Activated CD4-positive, alpha-beta T cell treated with anti-CD3 and anti-CD28 coated beads for 1 hour (primary cell): Measurements from ENCODE around the gene SYS1.

Experiments
- DNase-seq: peaks from one replicate; pipeline ENCODE4 v3.0.0-alpha.2; 2020

The SYS1 gene

DNA sequence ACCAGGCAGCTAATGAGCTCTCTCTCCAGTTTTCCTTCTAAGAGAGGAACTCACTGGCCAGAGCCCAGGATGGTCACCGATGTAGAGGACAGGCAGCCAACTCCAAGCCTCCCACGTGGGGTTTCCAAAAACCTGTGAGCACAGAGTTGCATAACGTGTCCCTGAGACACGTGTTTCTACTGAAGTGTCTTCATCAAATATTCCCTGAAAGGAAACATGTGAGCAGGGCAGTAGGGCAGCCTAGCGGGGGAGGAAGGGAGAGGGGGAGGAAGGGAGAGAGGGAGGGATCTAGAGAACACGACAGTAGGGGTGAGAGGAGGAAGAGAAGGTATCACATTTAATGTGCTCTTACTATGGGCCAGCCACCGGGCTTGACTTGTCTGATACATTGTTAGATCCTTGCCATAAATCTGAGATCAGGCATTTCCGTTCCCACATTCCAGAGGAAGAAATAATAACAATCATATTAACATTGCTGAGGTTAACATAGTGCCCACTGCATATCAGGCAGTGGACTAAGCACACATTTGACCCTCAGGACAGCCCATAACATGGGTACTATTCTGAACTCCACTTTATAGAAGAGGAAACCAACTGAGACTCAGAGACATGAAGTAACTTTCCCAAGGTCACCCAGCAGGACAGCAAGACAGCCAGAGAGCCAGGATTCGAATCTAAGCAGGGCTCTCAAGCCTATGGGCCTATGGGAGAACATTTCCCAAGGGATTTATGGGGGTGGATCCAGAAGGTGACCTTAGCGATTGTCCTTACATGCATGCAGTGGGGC lies 4.5 kb upstream of the SYS1 start:
- DNase-seq: no peak

DNA sequence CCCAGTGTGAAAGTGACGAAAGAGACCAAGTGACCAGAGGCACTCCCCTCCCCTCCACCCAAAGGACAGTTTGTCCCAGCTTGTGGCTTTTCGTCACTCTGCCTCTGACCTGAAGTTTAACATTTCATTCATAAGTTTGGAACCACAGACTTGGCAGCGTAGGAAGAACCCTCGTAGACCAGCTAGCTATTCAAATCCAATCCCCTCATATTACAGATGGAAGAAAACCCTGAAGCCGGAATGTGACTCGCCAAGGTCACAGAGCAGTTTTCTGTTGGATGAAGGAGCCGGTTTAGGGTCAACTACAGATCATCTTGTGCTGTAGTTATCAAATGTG lies 3.9 kb upstream of the SYS1 start:
- no peak for DNase-seq

DNA sequence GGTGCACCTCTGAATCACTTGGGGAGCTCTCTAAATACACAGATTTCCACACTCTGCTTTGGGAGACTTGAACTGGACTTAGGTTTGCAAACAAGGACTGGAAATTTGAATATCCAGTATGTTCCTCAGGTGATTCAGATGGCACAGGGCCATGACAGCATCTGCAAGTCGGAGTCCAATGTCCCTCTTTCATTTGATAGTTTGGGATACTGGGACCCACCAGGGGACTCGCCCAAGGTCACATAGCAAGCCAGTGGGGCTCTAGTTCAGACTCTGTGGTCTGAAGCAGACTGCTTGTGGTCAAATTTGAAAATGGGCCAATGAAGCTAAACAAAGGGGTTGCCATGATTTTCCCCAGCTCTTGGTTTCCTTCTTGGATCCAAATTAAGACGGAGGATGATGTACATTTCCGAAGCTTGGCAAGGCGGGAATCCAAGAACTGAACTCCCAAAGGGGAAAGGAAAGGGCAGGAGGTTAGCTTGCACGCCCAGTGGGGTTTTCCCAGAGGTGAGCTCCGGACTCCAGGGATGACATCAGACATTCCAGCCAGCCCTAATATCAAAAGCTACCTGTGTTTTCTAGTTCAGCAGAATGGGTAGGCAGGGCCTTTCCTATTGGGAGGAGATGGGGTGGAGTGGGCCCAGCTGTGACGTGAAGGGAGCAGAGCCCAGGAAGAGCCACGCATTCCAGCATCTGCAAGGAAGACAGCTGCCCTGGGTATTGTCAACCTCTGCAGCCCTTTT lies 3.4 kb upstream of the SYS1 start:
- no peak for DNase-seq

DNA sequence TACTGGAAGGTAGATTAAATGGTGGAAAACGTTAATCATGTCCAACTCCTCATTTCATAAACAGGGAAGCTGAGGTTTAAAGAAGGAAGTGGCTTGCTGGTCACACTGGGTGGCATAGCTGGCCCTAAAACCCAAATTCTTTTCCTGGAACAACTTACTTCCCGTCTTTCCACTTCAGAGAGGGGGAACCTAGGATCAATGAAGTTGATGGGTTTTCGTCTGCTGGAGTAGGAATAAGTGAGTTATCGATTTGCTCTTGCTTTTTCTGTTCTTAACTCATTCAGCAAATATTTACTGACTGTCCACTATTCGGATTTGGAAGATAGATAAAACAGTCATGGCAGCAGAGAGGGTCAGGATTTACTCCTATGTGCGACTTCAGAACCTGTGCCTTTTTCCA lies 1.2 kb upstream of the SYS1 start:
- DNase-seq: no peak

DNA sequence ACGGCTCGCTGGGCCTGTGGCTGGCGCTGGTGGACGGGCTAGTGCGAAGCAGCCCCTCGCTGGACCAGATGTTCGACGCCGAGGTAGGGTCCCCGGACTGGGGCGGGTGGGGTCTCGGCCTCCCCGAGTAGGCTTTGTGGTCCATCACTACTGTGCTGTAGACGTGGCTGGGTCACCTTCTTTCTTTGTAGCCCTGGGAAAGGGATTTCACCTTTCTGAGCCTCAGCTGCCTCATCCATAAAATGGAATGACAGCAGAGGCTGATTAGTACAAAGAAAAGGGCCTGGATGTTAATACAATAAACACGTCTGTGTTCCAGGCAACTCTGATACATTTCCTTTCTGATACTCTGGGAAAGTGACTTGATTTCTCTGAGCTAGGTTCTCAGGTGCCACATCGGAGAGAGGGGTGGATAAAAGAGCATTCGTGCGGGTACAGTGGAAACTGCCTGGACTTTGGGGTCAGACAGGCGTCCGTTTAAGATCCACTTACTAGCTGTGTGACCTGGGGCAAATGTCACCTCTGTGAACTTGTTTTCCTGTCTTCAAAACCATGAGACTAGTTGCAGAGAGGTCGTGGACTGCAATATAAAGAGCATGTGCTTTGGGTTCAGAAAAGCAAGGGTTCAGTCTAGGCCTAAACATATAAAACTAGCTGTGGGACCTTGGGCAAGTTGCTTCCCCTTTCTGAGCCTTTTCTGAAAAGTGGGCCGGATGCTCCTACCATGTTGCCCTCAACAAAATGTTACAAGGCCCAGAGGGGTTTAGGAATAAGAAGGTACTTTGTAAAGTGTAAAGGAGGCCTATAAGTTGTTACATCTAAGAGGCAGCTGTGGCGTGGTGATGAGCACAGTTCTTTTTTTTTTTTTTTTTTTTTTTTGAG lies 896 bp downstream of the SYS1 start:
- DNase-seq: no peak

DNA sequence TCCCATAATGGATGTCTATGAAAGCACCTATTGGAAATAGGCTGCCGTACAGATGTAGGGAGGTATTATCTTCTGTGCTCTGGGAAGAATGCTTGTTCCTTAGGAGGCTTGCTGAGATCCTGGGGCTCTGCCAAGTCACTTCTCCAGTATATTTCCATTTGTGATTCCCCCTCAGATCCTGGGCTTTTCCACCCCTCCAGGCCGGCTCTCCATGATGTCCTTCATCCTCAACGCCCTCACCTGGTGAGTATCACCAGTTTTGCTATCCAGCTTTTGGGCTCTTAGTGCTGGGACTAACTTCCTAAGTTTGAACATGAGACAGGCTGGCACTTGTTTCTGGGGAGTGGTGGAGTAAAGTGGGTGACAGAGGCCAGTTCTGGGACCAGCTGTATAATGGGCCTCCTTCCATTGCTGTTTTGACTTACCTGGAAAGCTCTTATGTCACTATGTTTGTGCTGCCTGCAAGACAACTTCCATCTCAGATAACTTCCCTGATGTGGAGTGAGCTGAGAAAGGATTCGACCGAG lies 2.6 kb downstream of the SYS1 start:
- DNase-seq: no peak

DNA sequence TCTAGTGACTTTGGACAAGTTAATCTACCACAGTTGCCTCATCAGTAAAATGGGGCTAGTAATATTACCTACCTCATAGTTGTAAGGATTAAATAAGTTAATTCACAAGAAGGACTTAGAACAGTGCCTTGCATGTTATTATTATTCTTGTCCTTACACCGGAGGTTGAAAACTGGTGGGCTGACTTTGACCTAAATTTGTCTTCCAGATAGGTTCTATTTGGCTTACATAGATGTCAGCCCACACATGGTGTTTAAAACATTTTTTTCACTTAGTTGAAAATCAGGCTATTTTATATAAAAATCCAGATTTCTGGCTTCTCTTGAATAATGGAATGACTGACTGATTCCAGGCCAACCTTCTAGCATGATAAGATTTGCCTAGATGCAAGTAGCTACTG lies 3.2 kb downstream of the SYS1 start:
- no peak for DNase-seq

DNA sequence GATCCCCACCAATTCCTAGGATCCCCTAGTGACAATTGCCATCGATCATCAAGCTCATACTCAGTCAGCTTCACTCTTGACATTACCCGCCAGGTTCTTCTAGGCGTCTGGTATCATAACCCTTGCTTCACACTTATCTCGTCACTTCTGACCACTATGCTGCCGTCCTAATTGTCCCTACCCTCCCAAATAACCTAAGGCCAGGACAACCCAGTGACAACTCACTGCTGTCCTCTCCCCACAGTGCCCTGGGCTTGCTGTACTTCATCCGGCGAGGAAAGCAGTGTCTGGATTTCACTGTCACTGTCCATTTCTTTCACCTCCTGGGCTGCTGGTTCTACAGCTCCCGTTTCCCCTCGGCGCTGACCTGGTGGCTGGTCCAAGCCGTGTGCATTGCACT lies 3.7 kb downstream of the SYS1 start:
- DNase-seq: no peak

DNA sequence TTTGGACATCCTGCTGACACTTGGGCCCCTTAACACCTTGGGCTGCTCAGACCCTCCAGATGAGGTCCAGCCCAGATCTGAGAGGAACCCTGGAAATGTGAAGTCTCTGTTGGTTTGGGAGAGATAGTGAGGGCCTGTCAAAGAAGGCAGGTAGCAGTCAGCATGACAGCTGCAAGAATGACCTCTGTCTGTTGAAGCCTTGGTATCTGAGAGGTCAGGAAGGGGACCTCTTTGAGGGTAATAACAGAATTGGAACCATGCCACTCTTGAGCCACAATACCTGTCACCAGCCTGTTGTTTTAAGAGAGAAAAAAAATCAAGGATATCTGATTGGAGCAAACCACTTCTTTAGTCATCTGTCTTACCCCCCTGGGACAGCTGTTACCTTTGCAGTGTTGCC lies 4.2 kb downstream of the SYS1 start:
- no peak for DNase-seq

DNA sequence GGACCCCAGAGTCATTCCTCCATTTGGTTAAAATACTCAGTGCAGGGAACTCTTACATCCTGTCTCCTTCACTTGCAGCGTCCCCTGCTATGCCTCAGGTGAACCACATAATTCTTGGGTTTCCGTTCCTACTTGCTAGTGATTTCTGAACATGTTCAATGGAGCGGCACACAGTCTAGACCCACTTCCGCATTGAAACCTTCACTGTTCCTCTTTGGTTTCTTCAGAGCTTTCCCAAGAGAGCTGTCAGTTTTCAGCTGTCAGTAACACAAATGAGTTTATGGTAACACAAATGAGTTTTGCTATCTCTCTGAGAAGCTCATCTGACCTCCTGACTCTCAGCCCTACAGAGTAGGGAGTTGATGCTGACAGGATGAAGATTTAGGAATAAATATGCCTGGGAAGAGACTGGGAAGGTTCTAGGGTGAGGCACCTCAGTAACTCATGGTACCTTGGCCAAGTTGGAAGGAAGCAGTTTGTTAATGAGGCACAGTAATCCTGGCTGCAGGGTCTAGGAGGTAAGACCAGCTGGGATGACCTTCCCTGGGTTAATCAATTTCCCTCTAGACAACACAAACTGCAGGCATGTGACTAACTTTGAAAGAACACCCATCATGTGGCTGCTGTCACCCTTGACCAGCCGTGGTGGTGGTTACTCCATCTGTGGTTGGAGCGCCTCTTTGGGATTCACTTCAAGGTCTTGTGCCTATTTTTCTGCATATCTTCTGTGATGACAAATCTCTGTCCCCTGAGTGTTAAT lies 5.4 kb downstream of the SYS1 start:
- DNase-seq: no peak

DNA sequence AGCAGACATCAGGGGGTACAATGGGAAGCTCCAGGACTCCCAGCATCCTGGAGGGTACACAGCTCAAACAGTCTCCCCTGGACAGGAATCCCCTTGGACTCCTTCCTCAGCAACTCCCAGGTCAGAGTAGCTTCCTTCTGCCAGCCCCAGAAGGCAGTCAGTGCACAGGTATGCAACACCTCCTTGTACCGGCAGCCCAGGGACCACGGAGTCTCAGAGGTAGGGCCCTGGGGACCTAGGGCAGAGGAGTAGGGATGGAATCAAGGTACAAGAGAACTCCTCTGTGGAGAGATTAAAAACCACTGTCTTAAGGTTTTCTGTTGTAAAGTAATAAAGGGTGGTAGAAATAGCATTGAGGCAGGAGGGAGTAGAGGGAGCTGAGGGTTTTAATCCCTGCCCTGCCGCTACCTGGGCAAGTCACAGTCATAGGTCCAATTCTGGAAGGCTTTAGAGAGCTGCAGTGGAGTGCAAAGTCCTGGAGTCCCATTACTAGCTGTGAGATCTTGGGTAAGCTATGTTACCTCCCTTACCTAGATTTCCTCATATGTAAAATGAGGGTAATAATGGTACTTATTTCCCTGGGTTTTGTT lies 7.7 kb downstream of the SYS1 start:
- DNase-seq: no peak

DNA sequence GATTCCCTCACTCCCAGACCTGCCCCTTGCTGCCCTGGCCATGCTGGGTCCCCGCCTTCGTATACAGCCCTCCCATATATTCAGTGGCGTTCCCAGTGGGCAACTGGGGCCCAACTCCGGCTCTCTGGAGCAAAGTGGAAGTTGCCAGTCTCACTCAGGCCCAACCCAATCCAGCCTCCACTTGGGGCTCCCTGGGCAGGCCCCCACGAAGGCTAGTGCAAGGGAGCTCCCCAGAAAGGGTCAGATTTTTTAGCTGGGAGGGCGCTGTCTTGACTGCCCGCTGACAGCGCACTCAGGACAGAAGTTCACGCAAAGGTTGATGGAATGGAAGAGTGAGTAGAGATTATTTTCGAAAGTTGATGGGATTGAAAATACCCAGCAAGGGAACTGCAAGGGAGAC lies 9.3 kb downstream of the SYS1 start:
- DNase-seq: no peak

DNA sequence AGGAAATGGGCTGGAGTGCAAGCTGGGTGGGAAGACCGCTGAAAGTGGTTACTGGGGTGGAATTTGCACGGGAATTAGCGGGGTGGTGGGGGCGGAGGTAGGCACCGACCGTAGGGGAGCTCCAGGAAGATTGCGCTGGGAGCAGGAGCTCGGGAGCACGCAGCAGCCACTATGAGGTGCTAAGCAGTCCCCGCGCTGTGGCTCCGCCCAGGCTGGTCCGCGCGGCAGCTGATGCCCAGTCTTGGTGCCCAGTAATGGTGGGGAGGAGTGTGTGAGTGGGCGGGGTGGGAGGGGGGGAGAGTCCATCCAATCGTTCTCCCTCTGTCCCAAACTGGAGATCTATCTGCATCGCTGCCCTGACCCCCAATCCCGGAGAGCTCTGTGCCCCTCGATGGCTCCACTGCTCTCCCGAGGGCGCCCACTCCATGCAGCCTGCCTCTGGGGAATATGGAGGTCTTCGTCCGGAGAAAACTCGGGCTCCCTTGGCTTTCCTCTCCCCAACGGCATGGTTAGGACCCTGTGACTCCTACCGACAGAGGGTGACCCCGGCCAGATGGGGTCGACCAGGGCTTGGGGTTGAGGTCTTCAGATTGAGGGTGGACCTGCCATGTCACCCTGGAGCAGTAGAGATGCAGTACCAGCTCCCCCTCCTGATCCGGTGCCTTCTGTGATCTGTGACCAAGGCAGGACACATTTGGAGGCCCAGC lies 9.8 kb downstream of the SYS1 start:
- DNase-seq: no peak

DNA sequence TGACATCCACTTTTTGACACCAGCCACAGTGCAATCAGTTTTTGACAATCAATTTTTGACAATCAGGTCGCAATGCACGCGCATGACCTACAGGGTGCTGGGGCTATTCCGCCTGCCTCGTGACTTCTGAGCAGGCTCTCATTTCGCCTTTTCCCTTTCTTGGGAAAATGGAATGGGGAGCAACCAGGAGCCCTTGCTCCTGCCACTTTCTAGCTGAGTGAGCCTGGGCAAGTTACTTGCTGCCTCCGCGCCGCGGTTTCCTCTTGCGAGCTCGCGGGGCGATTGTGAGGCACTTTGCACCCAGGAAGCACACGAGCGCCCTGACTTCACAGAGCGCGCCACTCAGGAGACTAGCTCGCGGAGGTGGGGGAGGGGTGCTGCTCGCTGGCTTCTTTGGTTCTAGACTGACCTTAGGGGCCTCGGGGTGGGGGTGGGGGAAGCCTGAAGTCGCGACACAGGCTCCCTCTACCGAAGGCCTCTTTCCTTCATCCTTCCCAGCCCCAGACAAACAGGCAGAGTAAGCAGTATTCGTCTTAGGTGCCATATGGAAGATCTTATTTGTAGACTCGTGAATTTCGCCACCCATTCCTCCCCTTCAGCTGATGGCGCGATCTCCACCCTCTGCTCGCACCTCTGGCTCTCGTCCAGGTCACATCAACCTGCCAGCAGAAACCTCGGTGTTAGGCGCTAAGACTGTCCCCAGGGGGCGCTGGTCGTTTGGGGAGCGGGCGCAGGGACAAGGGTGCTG lies 10.6 kb downstream of the SYS1 start:
- peak; percentile 83 for DNase-seq

DNA sequence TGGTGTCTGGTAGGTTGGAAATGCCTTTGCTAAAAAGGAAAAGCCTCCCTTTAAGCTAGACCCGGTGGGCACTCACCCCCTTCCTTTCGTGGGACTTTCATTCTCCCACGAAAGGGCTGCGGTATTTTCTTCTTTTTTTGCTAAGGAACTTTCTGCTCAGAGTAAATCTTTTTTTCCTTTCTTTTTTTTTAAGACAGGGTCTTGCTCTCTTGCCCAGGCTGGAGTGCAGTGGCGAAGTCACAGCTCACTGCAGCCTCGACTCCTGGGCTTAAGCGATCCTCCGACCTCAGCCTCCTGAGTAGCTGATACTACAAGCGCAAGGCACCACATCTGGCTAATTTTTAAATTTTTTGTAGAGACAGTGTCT lies 11.1 kb downstream of the SYS1 start:
- no peak for DNase-seq

DNA sequence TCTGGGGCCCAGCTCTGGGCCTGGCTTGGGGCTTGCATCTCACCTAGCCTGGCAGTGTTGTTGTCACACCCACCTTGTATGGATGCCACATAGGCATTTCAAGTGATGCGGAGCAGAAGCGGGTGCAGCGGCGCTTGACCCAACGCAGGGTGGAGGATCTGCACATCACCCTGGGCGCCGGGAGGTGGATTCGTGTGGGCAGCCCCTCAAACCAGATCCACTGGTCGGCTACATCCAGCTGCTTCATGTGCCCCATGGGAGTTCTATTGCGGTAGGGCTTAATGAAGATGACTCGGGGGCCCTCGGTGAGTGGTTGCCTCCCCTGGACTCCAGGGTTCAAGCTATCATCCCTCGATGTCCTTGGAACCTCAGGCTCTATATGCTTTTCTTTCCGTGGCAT lies 12.0 kb downstream of the SYS1 start:
- DNase-seq: no peak

DNA sequence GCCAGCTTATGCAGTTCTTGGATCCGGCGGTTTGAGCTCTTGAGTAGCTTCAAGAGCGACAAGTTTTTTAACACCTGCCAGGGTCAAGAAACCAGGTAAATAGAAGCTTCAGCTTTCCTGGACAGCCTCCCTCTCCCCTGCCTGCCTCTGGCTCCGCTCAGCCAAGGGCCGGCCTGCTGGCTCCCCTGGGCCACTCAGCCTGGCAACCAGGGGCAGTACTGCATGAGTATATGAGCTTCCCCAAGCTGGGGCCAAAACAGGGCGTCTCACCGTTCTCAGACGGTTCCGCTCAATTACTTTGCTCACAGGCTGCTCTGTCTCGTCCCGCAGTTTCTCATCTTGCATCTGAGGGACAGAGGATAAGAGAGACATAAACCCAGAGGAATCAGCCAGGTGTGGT lies 14.3 kb downstream of the SYS1 start:
- DNase-seq: no peak

DNA sequence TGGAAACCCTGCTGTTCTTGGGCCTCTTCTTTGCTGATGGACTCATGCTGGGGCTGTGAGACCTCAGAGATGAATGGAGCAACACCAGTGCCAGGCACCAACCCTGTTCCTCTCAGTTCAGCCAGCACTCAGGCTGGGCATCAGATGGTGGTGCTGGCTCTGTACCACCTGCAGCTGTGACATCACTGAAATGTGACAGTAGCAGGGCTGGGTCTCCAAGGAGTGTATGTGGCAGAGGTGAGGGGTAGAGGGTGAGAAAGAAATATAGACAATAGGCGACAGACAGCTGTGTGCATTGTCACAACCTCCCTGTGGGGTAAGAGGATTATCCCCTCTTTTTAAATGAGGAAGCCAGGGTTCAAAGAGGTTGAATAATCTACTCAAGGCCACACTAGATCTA lies 15.2 kb downstream of the SYS1 start, which contains the start of gene TP53TG5:
Gene TP53TG5 (minus strand): TSS at position 135 of the 400 bp plus-strand sequence. CDS start 89 bp downstream, at position 46.
- DNase-seq: no peak

DNA sequence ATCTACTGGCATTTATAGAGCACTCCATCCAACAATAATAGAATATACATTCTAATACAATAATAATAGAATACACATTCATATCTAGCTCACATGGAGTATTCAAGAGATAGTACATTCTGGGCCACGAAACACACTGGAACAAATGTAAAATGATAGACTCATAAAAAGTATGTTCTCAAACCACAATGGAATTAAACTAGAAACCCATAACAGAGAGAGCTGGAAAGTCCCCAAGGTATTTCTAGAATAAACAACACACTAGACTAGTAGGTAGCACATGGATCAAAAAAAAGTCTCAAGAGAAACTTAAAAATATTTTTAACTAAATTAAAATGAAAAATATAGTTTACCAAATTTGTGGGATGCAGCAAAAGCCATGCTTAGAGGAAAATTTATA lies 24.3 kb downstream of the SYS1 start:
- DNase-seq: no peak

DNA sequence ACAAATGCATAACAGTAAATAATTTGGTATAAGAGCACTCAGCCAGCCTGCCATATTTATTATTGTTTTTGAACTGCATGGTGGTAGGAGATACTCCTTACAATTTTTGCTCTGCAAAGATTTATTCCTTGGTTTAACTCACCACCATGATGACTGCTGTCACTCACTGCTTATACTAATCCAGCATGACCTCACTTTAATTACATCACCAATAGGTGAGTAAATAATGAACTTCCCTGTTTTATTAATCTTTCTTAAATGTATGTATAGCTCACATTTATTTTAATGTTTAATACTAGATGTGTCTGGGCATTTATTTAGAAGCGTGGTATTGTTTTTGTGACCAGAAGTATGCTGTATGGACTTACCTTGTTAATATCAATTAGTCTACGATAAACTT lies 28.0 kb downstream of the SYS1 start:
- no peak for DNase-seq

DNA sequence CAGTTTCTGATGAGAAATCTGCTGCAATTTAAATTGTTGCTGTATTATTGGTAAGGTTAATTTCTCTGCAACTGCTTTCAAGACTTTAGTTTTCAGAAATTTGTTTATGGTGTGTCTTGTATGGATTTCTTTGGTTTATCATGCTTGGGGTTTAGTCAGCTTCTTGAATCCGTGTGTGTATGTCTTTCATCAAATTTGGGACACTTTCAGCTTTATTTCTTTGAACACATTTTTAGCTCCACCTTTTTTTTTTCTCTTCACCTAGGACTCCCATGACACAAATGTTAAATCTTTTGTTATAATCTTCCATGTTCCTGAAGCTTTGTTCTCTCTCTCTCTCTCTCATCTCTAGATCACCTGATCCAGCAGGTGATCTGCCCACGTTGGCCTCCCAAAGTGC lies 28.6 kb downstream of the SYS1 start:
- DNase-seq: no peak
